A673 (cell line): ENCODE measurements around the gene MTHFD1. TPM values are rescaled to one million over a fixed set of nuclear protein-coding genes. Genes with fewer than 3 reads are reported as not detected.

Source experiments
- BruUV-seq: library from RNA; stranded (reverse); fragments of 400-500 nt; replicated peaks from 2 replicates; lab custom pipeline; 2021; lab: Mats Ljungman, UMichigan
- CTCF ChIA-PET: fragments of 300-600 bp; sonication (Branson Sonifier 250); formaldehyde crosslinking; loops from one replicate; lab custom pipeline; 2022; ENCODE audit warnings: antibody characterized with exemption; lab: Charles Lee
- POLR2A ChIA-PET: fragments of 300-600 bp; sonication (Branson Sonifier 250); formaldehyde crosslinking; loops from one replicate; lab custom pipeline; 2022; ENCODE audit warnings: antibody characterized with exemption; ENCODE audit not compliant: low non-redundant PET; lab: Charles Lee
- DNase-seq: peaks from one replicate; pipeline ENCODE4 v3.0.0-alpha.2; 2015; ENCODE audit warnings: low spot score
- H3K27ac ChIP-seq: fragments of 200-600 bp; sonication (generic); 2 replicates; pipeline ENCODE4 v1.5.1; 2016; ENCODE audit warnings: mixed run types, low read depth, mild to moderate bottlenecking, mixed read lengths, antibody characterized with exemption, low read length; ENCODE audit not compliant: poor library complexity, severe bottlenecking
- H3K27me3 ChIP-seq: fragments of 200-600 bp; sonication (generic); replicated peaks from 2 replicates; pipeline ENCODE4 v1.6.1; 2017; ENCODE audit warnings: mixed run types, low read depth, mild to moderate bottlenecking, mixed read lengths, antibody characterized with exemption, low read length; ENCODE audit not compliant: insufficient read depth, poor library complexity
- H3K36me3 ChIP-seq: fragments of 200-600 bp; sonication (generic); 2 replicates; pipeline ENCODE4 v1.6.1; 2016; ENCODE audit warnings: mixed run types, mild to moderate bottlenecking, mixed read lengths, antibody characterized with exemption, low read length; ENCODE audit not compliant: insufficient read depth, poor library complexity, severe bottlenecking
- H3K4me1 ChIP-seq: fragments of 200-600 bp; sonication (generic); 2 replicates; pipeline ENCODE4 v1.6.1; 2017; ENCODE audit warnings: mixed run types, mild to moderate bottlenecking, mixed read lengths, antibody characterized with exemption, low read length; ENCODE audit not compliant: insufficient read depth, poor library complexity, severe bottlenecking
- H3K4me3 ChIP-seq: fragments of 200-600 bp; sonication (generic); 2 replicates; pipeline ENCODE4 v1.5.1; 2016; ENCODE audit warnings: low read depth, mixed run types, mild to moderate bottlenecking, mixed read lengths, low read length; ENCODE audit not compliant: poor library complexity, severe bottlenecking
- H3K9me3 ChIP-seq: fragments of 200-600 bp; sonication (generic); 2 replicates; pipeline ENCODE4 v1.6.1; 2016; ENCODE audit warnings: mixed run types, low read depth, mild to moderate bottlenecking, mixed read lengths, antibody characterized with exemption, low read length; ENCODE audit not compliant: poor library complexity, severe bottlenecking
- CTCF ChIP-seq: fragments of 300-800, 200-600 bp; sonication (generic); conservative IDR thresholded peaks from 2 replicates; pipeline ENCODE4 v1.5.1; 2017; ENCODE audit warnings: low read depth, mild to moderate bottlenecking, antibody characterized with exemption, low read length, moderate library complexity, mixed read lengths
- EZH2 ChIP-seq: fragments of 200-600 bp; sonication (generic); IDR thresholded peaks from 2 replicates; pipeline ENCODE4 v1.6.1; 2017; ENCODE audit warnings: borderline replicate concordance, low read depth, mild to moderate bottlenecking, mixed read lengths, antibody characterized with exemption, low read length; ENCODE audit not compliant: poor library complexity, severe bottlenecking
- intact Hi-C: fragments of 100-400 bp; cut with micrococcal nuclease; formaldehyde crosslinking; loops from one replicate; pipeline ENCODE4 v1.10.0; 2022; ENCODE audit not compliant: unreplicated experiment
- total RNA-seq: library from RNA; stranded (reverse); gene quantifications from 2 replicates; pipeline ENCODE4 v1.2.3, GENCODE V29; 2021

The MTHFD1 gene
- total RNA-seq, 1 experiment from 2014 or later = 293 TPM

DNA sequence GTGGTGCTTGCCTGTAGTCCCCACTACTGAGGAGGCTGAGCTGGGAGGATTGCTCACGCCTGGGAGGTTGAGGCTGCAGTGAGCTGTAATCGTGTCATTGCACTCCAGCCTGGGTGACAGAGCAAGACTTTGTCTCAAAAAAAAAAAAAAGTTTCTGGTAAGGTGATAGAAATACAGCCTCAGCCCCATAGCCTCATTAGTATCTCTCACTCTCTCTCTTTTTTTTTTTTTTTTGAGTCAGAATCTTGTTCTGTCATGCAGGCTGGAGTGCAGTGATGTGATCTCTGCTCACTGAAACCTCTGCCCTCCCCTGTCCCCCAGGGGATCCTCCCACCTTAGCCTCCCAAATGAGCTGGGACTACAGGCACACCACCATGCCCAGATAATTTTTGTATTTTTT is 19.2 kb downstream of the MTHFD1 start:
- no peaks in the 10 kb centered on the region for H3K27me3 ChIP-seq
- BruUV-seq = no TSS peak
- ChIA-PET POLR2A (no interaction called here), CTCF (no interaction called here)
- no peak overlapping the region for H3K27ac ChIP-seq
- intact Hi-C loops = no loop called here
- DNase-seq = no peak
- TF ChIP-seq EZH2 = no peak
- TF ChIP-seq CTCF = no peak
- H3K4me3 ChIP-seq = no peak overlapping the region
- no peaks in the 10 kb centered on the region for H3K9me3 ChIP-seq
- H3K4me1 ChIP-seq = no peaks in the 10 kb centered on the region
- H3K36me3 ChIP-seq = peaks cover 33% of the 10 kb centered on the region

- DNase-seq = no peak
- ChIA-PET POLR2A (interaction anchor here (0.5 kb wide), 1 partner anchor 57 kb away, joined by 3 read pairs; no protein-coding TSS in a partner anchor), CTCF (no interaction called here)
- BruUV-seq = no TSS peak
- H3K4me1 ChIP-seq = no peaks in the 10 kb centered on the region
- H3K9me3 ChIP-seq = no peaks in the 10 kb centered on the region
- H3K27ac ChIP-seq = no peak overlapping the region
- no peak overlapping the region for H3K4me3 ChIP-seq
- H3K27me3 ChIP-seq = no peaks in the 10 kb centered on the region
- H3K36me3 ChIP-seq = peaks cover 22% of the 10 kb centered on the region
- TF ChIP-seq EZH2 = no peak
- TF ChIP-seq CTCF = no peak
- intact Hi-C loops = no loop called here
These were observed 21.2 kb downstream of the MTHFD1 start for GRCh38 chr14:64409126-64409920.

GRCh38 chr14:64410084-64410774 is 22.1 kb downstream of the MTHFD1 start:
- DNase-seq = no peak
- TF ChIP-seq EZH2 = no peak
- TF ChIP-seq CTCF = no peak
- Histone ChIP-seq H3K36me3 (peaks cover 27% of the 10 kb centered on the region), H3K4me1 (no peaks in the 10 kb centered on the region), H3K4me3 (no peak overlapping the region), H3K9me3 (no peaks in the 10 kb centered on the region), H3K27me3 (no peaks in the 10 kb centered on the region), H3K27ac (no peak overlapping the region)
- ChIA-PET POLR2A (interaction anchor here (0.5 kb wide), 1 partner anchor 56 kb away, joined by 3 read pairs; no protein-coding TSS in a partner anchor), CTCF (no interaction called here)
- BruUV-seq = no TSS peak
- intact Hi-C loops = no loop called here
